ENCODE measurements around the gene ANKRD40CL. TPM values are rescaled to one million over a fixed set of nuclear protein-coding genes. Genes with fewer than 3 reads are reported as not detected.

The ANKRD40CL gene
- total RNA-seq, 1 donor from 2014 or later = not detected

DNA sequence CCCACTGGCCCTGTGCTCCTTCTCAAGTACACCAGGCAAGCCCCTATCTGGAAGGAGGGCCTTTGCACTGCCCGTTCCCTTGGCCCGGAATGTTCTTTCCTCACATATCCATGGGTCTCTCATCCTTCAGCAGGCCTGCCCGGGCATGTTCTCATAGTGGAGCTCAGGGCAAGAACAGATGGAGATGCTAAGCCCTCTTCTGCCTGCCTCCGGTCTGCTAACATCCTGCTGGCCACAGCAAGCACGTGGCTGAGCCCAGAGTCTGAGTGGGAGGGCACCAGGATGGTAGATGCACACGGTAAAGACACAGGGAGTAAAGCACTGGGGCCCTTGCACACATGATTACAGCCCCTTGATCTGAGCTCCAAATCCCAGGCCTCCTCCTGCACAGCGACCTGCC is 19.8 kb upstream of the ANKRD40CL start:
- H3K36me3 Mint-ChIP-seq (ENCODE audit: insufficient read depth) = no peaks in the 10 kb centered on the region
- H3K27ac Mint-ChIP-seq = no peak overlapping the region
- DNase-seq (ENCODE audit: low spot score, unreplicated experiment) = no peak
- no peaks in the 10 kb centered on the region for H3K9me3 Mint-ChIP-seq (ENCODE audit: low read depth)
- H3K27me3 Mint-ChIP-seq = no peaks in the 10 kb centered on the region
- H3K4me1 Mint-ChIP-seq (ENCODE audit: low read depth) = no peaks in the 10 kb centered on the region
- TF ChIP-seq CTCF (IDR thresholded peaks at IDR 0.05; ENCODE audit: unreplicated experiment) = no peak
- H3K4me3 Mint-ChIP-seq (ENCODE audit: low read depth) = no peak overlapping the region

DNA sequence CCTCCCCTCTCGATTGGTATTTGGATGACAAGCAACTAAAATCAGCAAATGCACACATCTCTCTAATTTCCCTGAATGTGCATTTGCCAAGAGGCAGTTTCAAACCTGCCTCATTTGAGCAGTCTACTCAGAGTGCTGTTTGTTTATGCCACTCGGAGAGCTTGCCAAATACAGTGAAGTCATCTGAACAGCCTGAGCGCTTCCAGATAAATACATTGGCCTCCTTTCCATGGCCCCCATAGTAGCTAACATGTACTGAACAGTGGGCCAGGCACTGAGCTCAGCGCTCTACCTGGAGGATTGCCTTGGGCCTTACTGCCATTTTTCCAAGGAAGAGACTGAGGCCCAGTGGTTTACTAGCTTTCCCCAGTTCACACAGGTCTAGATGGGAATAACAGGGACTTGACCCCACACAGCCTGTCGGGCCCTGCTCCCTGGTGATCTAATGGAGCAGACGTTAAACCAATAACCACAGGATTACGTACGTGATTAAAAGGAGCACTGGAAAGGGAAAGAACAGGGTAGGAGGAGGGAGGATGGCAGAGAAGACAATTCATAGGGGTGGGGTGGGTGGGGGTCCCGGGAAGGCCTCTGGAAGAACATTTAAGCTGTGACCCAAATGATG is 18.7 kb upstream of the ANKRD40CL start:
- Mint-ChIP-seq H3K9me3 (ENCODE audit: low read depth) (no peaks in the 10 kb centered on the region), H3K4me1 (ENCODE audit: low read depth) (no peaks in the 10 kb centered on the region), H3K4me3 (ENCODE audit: low read depth) (no peak overlapping the region), H3K27me3 (no peaks in the 10 kb centered on the region), H3K36me3 (ENCODE audit: insufficient read depth) (no peaks in the 10 kb centered on the region), H3K27ac (no peak overlapping the region)
- no peak for DNase-seq (ENCODE audit: low spot score, unreplicated experiment)
- no peak for TF ChIP-seq CTCF (IDR thresholded peaks at IDR 0.05; ENCODE audit: unreplicated experiment)

DNA sequence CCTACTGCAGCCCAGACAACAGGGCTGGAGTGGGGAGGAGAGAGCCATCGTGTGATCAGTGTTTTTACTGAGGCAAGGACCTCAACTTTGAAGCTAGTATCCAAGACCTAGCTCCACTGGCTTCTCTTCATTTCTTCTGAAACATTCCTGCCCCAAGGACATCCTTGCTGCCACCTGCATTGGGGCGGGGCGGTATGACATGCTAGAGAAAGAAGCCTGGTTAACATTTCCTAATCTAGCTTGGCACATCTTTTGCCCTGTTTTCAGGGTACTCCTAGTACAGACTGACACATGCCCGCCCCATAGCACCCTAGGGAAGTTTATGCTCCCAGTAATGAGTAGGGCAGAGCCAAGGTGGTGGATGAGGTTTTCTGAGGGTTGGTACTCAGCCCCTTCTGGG is 17.8 kb upstream of the ANKRD40CL start:
- H3K9me3 Mint-ChIP-seq (ENCODE audit: low read depth) = no peaks in the 10 kb centered on the region
- no peaks in the 10 kb centered on the region for H3K27me3 Mint-ChIP-seq
- no peak for DNase-seq (ENCODE audit: low spot score, unreplicated experiment)
- H3K4me1 Mint-ChIP-seq (ENCODE audit: low read depth) = no peaks in the 10 kb centered on the region
- H3K4me3 Mint-ChIP-seq (ENCODE audit: low read depth) = no peak overlapping the region
- no peak for TF ChIP-seq CTCF (IDR thresholded peaks at IDR 0.05; ENCODE audit: unreplicated experiment)
- no peaks in the 10 kb centered on the region for H3K36me3 Mint-ChIP-seq (ENCODE audit: insufficient read depth)
- no peak overlapping the region for H3K27ac Mint-ChIP-seq

GRCh38 chr17:50783905-50784304 is 16.6 kb upstream of the ANKRD40CL start:
- H3K36me3 Mint-ChIP-seq (ENCODE audit: insufficient read depth) = no peaks in the 10 kb centered on the region
- H3K27me3 Mint-ChIP-seq = no peaks in the 10 kb centered on the region
- no peaks in the 10 kb centered on the region for H3K9me3 Mint-ChIP-seq (ENCODE audit: low read depth)
- H3K27ac Mint-ChIP-seq = peak overlapping the region; percentile 2
- TF ChIP-seq CTCF (IDR thresholded peaks at IDR 0.05; ENCODE audit: unreplicated experiment) = no peak
- H3K4me1 Mint-ChIP-seq (ENCODE audit: low read depth) = no peaks in the 10 kb centered on the region
- DNase-seq (ENCODE audit: low spot score, unreplicated experiment) = no peak
- no peak overlapping the region for H3K4me3 Mint-ChIP-seq (ENCODE audit: low read depth)

DNA sequence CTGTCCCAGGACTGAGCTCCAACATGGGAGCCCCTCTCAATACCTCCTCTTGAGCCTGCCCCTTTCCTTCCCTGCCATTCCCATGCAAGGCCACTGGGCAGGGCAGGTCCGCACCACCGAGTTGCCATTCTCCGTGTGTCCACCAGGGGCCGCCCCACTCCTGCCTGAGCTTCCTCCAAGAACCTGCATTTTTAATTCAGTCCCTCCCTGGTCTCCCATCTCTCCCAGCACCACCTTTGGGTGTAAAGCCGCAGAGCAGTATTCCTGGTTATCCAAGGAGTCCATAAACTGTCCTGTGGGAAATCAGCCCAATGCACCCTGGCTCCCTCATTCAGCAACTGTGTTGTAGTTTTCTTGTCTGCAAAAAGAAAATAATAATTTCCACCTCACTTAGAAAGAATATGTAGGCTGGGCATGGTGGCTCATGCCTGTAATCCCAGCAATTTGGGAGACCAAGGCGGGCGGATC is 15.9 kb upstream of the ANKRD40CL start:
- peak overlapping the region; percentile 2 for H3K27ac Mint-ChIP-seq
- DNase-seq (ENCODE audit: low spot score, unreplicated experiment) = peak; percentile 85
- TF ChIP-seq CTCF (IDR thresholded peaks at IDR 0.05; ENCODE audit: unreplicated experiment) = peak; percentile 96
- H3K4me1 Mint-ChIP-seq (ENCODE audit: low read depth) = no peaks in the 10 kb centered on the region
- H3K4me3 Mint-ChIP-seq (ENCODE audit: low read depth) = no peak overlapping the region
- no peaks in the 10 kb centered on the region for H3K36me3 Mint-ChIP-seq (ENCODE audit: insufficient read depth)
- H3K27me3 Mint-ChIP-seq = no peaks in the 10 kb centered on the region
- no peaks in the 10 kb centered on the region for H3K9me3 Mint-ChIP-seq (ENCODE audit: low read depth)
